Measurements from ENCODE around the gene ARHGDIA.

DNA sequence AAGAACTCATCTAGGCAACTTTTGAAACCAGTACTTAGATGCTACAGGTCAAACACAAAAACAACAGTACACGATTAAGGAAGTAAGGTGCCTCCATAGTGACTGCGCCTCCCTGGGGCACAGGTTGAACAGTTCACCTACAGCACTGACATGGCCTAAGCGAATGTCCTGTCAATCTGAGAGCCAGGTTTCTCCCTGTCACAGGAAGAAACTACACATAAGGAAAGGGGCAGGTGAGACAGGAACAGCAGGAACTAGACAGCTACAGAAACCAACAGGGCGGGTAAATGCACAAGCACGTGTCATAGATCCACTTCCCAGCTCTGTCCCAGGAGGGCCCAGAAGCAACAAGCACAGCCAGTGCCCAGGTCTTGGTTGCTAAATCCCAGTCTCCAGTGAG is 8.0 kb upstream of the ARHGDIA start:
- TF ChIP-seq, protein P1, sequence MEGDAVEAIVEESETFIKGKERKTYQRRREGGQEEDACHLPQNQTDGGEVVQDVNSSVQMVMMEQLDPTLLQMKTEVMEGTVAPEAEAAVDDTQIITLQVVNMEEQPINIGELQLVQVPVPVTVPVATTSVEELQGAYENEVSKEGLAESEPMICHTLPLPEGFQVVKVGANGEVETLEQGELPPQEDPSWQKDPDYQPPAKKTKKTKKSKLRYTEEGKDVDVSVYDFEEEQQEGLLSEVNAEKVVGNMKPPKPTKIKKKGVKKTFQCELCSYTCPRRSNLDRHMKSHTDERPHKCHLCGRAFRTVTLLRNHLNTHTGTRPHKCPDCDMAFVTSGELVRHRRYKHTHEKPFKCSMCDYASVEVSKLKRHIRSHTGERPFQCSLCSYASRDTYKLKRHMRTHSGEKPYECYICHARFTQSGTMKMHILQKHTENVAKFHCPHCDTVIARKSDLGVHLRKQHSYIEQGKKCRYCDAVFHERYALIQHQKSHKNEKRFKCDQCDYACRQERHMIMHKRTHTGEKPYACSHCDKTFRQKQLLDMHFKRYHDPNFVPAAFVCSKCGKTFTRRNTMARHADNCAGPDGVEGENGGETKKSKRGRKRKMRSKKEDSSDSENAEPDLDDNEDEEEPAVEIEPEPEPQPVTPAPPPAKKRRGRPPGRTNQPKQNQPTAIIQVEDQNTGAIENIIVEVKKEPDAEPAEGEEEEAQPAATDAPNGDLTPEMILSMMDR (IDR thresholded peaks at IDR 0.05; ENCODE audit: control extremely low read depth in 1 of 3, insufficient read depth in 1 of 3, low read depth in 1 of 3, low read length in 3 of 3) = no peak
- no peak for TF ChIP-seq CREB1 (IDR thresholded peaks at IDR 0.05)
- TF ChIP-seq RAD21 (IDR thresholded peaks at IDR 0.05 in 1 of 2, conservative IDR thresholded peaks at IDR 0.05 in 1 of 2; ENCODE audit: low read depth in 2 of 2, low read length in 2 of 2) = no peak
- no peak for TF ChIP-seq FOSL1 (IDR thresholded peaks at IDR 0.05; ENCODE audit: insufficient read depth, low read depth, low read length)
- no peak for TF ChIP-seq CBX5 (IDR thresholded peaks at IDR 0.05; ENCODE audit: low read depth, low read length)
- no peak for TF ChIP-seq EZH2 (IDR thresholded peaks at IDR 0.05; ENCODE audit: low read depth, low read length, severe bottlenecking)
